Panc1 (cell line): ENCODE measurements around the gene STRA6.

Source experiments
- POLR2AphosphoS5 ChIP-seq: IDR thresholded peaks from 2 replicates; pipeline ENCODE4 v1.6.1; 2012; ENCODE audit warnings: mild to moderate bottlenecking, low read depth, low read length, moderate library complexity
- SIN3A ChIP-seq: IDR thresholded peaks from 2 replicates; pipeline ENCODE4 v1.6.1; 2012; ENCODE audit warnings: low read depth, mild to moderate bottlenecking, low read length, moderate library complexity, borderline replicate concordance; ENCODE audit not compliant: insufficient read depth
- TCF7L2 ChIP-seq: IDR thresholded peaks from 2 replicates; pipeline ENCODE4 v1.6.1; 2011; ENCODE audit warnings: mild to moderate bottlenecking, low read depth, low read length, inconsistent platforms
- TF ChIP-seq, protein P1 (sequence below): fragments of 450-650 bp; IDR thresholded peaks from 2 replicates; pipeline ENCODE4 v1.5.1; 2017; ENCODE audit warnings: mild to moderate bottlenecking
- TF ChIP-seq, protein P2 (sequence below), 2 experiments: IDR thresholded peaks; 2 replicates each; pipeline ENCODE4 v1.6.1; 2011 to 2012; ENCODE audit warnings: low read depth in 2 of 2, control low read depth in 1 of 2, low read length in 1 of 2, mild to moderate bottlenecking in 1 of 2, moderate library complexity in 1 of 2; ENCODE audit not compliant: insufficient read depth in 1 of 2

DNA sequence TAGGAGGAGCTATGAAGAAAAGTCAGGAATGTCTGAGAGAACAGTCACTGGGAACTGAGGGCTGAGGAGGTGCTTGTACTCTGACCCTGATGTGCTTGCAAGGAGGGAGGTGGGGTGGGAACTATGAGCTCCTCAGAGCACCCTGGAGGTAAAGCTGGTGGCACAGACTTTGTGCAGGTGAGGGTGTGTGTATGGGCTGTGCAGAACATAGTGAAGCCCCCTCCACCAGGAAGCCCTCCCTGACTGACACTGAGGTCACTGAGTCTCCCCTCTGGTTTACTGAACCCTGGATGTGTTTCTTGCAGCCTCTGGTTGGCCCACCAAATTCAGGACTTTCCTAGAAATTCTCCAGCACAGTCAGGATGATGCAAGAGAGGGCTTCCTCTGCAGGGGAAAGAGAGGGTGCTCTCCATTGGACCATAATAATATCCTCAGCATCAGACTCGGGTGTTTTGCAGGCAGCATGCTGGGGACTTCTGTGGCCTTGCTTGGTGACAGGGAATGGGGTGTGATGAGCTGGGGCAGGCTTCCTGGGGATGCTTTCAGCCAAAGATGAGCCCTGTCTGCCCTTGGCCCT, 30.5 kb downstream of the STRA6 start:
- TF ChIP-seq, protein P1, sequence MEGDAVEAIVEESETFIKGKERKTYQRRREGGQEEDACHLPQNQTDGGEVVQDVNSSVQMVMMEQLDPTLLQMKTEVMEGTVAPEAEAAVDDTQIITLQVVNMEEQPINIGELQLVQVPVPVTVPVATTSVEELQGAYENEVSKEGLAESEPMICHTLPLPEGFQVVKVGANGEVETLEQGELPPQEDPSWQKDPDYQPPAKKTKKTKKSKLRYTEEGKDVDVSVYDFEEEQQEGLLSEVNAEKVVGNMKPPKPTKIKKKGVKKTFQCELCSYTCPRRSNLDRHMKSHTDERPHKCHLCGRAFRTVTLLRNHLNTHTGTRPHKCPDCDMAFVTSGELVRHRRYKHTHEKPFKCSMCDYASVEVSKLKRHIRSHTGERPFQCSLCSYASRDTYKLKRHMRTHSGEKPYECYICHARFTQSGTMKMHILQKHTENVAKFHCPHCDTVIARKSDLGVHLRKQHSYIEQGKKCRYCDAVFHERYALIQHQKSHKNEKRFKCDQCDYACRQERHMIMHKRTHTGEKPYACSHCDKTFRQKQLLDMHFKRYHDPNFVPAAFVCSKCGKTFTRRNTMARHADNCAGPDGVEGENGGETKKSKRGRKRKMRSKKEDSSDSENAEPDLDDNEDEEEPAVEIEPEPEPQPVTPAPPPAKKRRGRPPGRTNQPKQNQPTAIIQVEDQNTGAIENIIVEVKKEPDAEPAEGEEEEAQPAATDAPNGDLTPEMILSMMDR, result no peak
- TF ChIP-seq POLR2AphosphoS5, result no peak
- TF ChIP-seq TCF7L2, result no peak
- TF ChIP-seq, protein P2, sequence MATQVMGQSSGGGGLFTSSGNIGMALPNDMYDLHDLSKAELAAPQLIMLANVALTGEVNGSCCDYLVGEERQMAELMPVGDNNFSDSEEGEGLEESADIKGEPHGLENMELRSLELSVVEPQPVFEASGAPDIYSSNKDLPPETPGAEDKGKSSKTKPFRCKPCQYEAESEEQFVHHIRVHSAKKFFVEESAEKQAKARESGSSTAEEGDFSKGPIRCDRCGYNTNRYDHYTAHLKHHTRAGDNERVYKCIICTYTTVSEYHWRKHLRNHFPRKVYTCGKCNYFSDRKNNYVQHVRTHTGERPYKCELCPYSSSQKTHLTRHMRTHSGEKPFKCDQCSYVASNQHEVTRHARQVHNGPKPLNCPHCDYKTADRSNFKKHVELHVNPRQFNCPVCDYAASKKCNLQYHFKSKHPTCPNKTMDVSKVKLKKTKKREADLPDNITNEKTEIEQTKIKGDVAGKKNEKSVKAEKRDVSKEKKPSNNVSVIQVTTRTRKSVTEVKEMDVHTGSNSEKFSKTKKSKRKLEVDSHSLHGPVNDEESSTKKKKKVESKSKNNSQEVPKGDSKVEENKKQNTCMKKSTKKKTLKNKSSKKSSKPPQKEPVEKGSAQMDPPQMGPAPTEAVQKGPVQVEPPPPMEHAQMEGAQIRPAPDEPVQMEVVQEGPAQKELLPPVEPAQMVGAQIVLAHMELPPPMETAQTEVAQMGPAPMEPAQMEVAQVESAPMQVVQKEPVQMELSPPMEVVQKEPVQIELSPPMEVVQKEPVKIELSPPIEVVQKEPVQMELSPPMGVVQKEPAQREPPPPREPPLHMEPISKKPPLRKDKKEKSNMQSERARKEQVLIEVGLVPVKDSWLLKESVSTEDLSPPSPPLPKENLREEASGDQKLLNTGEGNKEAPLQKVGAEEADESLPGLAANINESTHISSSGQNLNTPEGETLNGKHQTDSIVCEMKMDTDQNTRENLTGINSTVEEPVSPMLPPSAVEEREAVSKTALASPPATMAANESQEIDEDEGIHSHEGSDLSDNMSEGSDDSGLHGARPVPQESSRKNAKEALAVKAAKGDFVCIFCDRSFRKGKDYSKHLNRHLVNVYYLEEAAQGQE (IDR thresholded peaks at IDR 0.05; ENCODE audit: insufficient read depth in 1 of 2, low read depth in 2 of 2, low read length in 1 of 2), result no peak
- TF ChIP-seq SIN3A, result no peak
